ENCODE data around the gene ANKRD28. TPM values are rescaled to one million over a fixed set of nuclear protein-coding genes. Genes with fewer than 3 reads are reported as not detected.
"Not testable (repeated sequence)": the region's sequence is repeated elsewhere in the genome, so short reads cannot be mapped to it uniquely, and the experiment has no call there.

The ANKRD28 gene
- total RNA-seq, 1 donor from 2014 or later: 63.7 TPM

- H3K4me1 Mint-ChIP-seq (ENCODE audit: low read depth): no peaks in the 10 kb centered on the region
- H3K4me3 Mint-ChIP-seq (ENCODE audit: low read depth): no peak overlapping the region
- no peaks in the 10 kb centered on the region for H3K27me3 Mint-ChIP-seq
- no peaks in the 10 kb centered on the region for H3K9me3 Mint-ChIP-seq (ENCODE audit: low read depth)
- H3K27ac Mint-ChIP-seq: no peak overlapping the region
- DNase-seq (ENCODE audit: low spot score, unreplicated experiment): no peak
- no peak for TF ChIP-seq CTCF (IDR thresholded peaks at IDR 0.05; ENCODE audit: unreplicated experiment)
- H3K36me3 Mint-ChIP-seq (ENCODE audit: insufficient read depth): peaks cover 2% of the 10 kb centered on the region
Observed at GRCh38 chr3:15820911-15821310, 23.1 kb upstream of the ANKRD28 start.

- H3K4me1 Mint-ChIP-seq (ENCODE audit: low read depth): no peaks in the 10 kb centered on the region
- no peak overlapping the region for H3K27ac Mint-ChIP-seq
- H3K4me3 Mint-ChIP-seq (ENCODE audit: low read depth): no peak overlapping the region
- peaks cover 2% of the 10 kb centered on the region for H3K36me3 Mint-ChIP-seq (ENCODE audit: insufficient read depth)
- H3K27me3 Mint-ChIP-seq: no peaks in the 10 kb centered on the region
- no peak for DNase-seq (ENCODE audit: low spot score, unreplicated experiment)
- no peak for TF ChIP-seq CTCF (IDR thresholded peaks at IDR 0.05; ENCODE audit: unreplicated experiment)
- H3K9me3 Mint-ChIP-seq (ENCODE audit: low read depth): no peaks in the 10 kb centered on the region
Observed at GRCh38 chr3:15819576-15819975, 21.8 kb upstream of the ANKRD28 start.

GRCh38 chr3:15819043-15819442 lies 21.3 kb upstream of the ANKRD28 start:
- TF ChIP-seq CTCF (IDR thresholded peaks at IDR 0.05; ENCODE audit: unreplicated experiment): no peak
- Mint-ChIP-seq H3K27me3 (no peaks in the 10 kb centered on the region), H3K4me1 (ENCODE audit: low read depth) (no peaks in the 10 kb centered on the region), H3K36me3 (ENCODE audit: insufficient read depth) (peaks cover 2% of the 10 kb centered on the region), H3K27ac (no peak overlapping the region), H3K9me3 (ENCODE audit: low read depth) (no peaks in the 10 kb centered on the region), H3K4me3 (ENCODE audit: low read depth) (no peak overlapping the region)
- no peak for DNase-seq (ENCODE audit: low spot score, unreplicated experiment)

GRCh38 chr3:15815696-15816095 lies 17.9 kb upstream of the ANKRD28 start:
- H3K4me3 Mint-ChIP-seq (ENCODE audit: low read depth): no peak overlapping the region
- no peak for DNase-seq (ENCODE audit: low spot score, unreplicated experiment)

GRCh38 chr3:15813079-15813478 lies 15.3 kb upstream of the ANKRD28 start:
- DNase-seq (ENCODE audit: low spot score, unreplicated experiment); H3K4me1 Mint-ChIP-seq (ENCODE audit: low read depth); H3K4me3 Mint-ChIP-seq (ENCODE audit: low read depth); H3K27me3 Mint-ChIP-seq; H3K36me3 Mint-ChIP-seq (ENCODE audit: insufficient read depth); H3K27ac Mint-ChIP-seq; H3K9me3 Mint-ChIP-seq (ENCODE audit: low read depth): not testable (repeated sequence)

More at GRCh38 chr3:15815696-15816095, 17.9 kb upstream of the ANKRD28 start:
- Mint-ChIP-seq H3K4me1 (ENCODE audit: low read depth) (no peaks in the 10 kb centered on the region), H3K27me3 (no peaks in the 10 kb centered on the region), H3K27ac (no peak overlapping the region), H3K9me3 (ENCODE audit: low read depth) (no peaks in the 10 kb centered on the region), H3K36me3 (ENCODE audit: insufficient read depth) (no peaks in the 10 kb centered on the region)
- TF ChIP-seq CTCF (IDR thresholded peaks at IDR 0.05; ENCODE audit: unreplicated experiment): peak; percentile 27

- Mint-ChIP-seq H3K4me3 (ENCODE audit: low read depth) (no peak overlapping the region), H3K27ac (no peak overlapping the region), H3K36me3 (ENCODE audit: insufficient read depth) (no peaks in the 10 kb centered on the region), H3K27me3 (no peaks in the 10 kb centered on the region), H3K9me3 (ENCODE audit: low read depth) (no peaks in the 10 kb centered on the region), H3K4me1 (ENCODE audit: low read depth) (no peaks in the 10 kb centered on the region)
- no peak for DNase-seq (ENCODE audit: low spot score, unreplicated experiment)
- peak; percentile 40 for TF ChIP-seq CTCF (IDR thresholded peaks at IDR 0.05; ENCODE audit: unreplicated experiment)
Observed at GRCh38 chr3:15812183-15812582, 14.4 kb upstream of the ANKRD28 start.
